ENCODE measurements around the gene IMPA2.

Gene IMPA2

DNA sequence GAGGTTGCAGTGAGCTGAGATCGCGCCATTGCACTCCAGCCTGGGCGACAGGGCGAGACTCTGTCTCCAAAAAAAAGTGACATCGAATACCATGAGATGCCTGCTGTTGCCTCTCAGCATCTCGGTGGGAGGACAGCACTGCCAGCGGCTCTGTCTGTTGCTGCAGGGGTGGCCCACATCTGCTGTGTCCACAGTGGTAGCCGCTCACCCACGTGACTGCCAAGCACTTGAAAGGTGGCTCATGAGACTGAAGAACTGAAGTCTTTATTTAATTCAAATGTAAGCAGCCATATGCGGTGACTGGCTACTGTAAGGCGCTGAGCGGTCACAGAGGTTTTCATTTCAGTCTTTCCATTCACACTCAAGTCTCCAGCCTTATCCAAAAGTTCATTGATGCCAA is 25.8 kb downstream of the IMPA2 start:
- Histone ChIP-seq H3K4me3 (ENCODE audit: severe bottlenecking) (no peak overlapping the region), H3K27ac (ENCODE audit: poor library complexity, severe bottlenecking) (no peak overlapping the region), H3K27me3 (ENCODE audit: insufficient read depth, poor library complexity, severe bottlenecking) (no peaks in the 10 kb centered on the region), H3K4me1 (ENCODE audit: insufficient read depth, poor library complexity, severe bottlenecking) (peaks cover 12% of the 10 kb centered on the region), H3K9me3 (ENCODE audit: severe bottlenecking) (no peaks in the 10 kb centered on the region), H3K36me3 (ENCODE audit: low read depth) (no peaks in the 10 kb centered on the region)
- ATAC-seq (ENCODE audit: low read depth) (no peak), DNase-seq (ENCODE audit: low spot score) (no peak)
- TF ChIP-seq, protein P1, sequence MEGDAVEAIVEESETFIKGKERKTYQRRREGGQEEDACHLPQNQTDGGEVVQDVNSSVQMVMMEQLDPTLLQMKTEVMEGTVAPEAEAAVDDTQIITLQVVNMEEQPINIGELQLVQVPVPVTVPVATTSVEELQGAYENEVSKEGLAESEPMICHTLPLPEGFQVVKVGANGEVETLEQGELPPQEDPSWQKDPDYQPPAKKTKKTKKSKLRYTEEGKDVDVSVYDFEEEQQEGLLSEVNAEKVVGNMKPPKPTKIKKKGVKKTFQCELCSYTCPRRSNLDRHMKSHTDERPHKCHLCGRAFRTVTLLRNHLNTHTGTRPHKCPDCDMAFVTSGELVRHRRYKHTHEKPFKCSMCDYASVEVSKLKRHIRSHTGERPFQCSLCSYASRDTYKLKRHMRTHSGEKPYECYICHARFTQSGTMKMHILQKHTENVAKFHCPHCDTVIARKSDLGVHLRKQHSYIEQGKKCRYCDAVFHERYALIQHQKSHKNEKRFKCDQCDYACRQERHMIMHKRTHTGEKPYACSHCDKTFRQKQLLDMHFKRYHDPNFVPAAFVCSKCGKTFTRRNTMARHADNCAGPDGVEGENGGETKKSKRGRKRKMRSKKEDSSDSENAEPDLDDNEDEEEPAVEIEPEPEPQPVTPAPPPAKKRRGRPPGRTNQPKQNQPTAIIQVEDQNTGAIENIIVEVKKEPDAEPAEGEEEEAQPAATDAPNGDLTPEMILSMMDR (IDR thresholded peaks at IDR 0.05; ENCODE audit: poor library complexity, severe bottlenecking): no peak

DNA sequence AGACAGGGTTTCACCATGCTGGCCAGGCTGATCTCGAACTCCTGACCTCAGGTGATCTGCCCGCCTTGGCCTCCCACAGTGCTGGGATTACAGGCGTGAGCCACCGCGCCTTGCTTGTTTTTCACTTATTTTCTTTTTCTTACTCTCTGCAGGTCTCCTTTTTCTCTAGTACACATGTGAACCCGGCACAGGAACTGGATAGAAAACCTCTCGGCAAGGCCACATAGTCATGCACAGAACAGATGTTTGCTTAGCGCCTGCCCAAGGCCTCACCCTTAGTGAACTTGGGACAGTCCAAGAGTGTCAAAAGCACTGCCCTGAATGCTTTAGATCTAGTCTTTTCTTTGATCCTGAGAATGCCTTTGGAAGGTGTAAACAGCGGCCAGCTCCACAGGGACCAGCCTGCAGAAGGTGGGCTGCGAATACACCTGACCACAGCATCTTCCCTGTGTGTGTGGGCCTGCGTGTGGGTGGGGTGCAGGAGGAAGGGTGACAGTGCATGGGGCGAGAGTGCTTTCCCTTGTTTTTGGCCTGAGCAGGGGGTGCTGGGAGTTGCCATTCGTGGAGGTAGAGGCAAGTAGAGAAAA is 27.0 kb downstream of the IMPA2 start:
- Histone ChIP-seq H3K36me3 (ENCODE audit: low read depth) (no peaks in the 10 kb centered on the region), H3K4me3 (ENCODE audit: severe bottlenecking) (no peak overlapping the region), H3K27me3 (ENCODE audit: insufficient read depth, poor library complexity, severe bottlenecking) (no peaks in the 10 kb centered on the region), H3K9me3 (ENCODE audit: severe bottlenecking) (no peaks in the 10 kb centered on the region), H3K4me1 (ENCODE audit: insufficient read depth, poor library complexity, severe bottlenecking) (peaks cover 12% of the 10 kb centered on the region), H3K27ac (ENCODE audit: poor library complexity, severe bottlenecking) (no peak overlapping the region)
- TF ChIP-seq, protein P1 (IDR thresholded peaks at IDR 0.05; ENCODE audit: poor library complexity, severe bottlenecking): no peak
- DNase-seq (ENCODE audit: low spot score) (no peak), ATAC-seq (ENCODE audit: low read depth) (no peak)

DNA sequence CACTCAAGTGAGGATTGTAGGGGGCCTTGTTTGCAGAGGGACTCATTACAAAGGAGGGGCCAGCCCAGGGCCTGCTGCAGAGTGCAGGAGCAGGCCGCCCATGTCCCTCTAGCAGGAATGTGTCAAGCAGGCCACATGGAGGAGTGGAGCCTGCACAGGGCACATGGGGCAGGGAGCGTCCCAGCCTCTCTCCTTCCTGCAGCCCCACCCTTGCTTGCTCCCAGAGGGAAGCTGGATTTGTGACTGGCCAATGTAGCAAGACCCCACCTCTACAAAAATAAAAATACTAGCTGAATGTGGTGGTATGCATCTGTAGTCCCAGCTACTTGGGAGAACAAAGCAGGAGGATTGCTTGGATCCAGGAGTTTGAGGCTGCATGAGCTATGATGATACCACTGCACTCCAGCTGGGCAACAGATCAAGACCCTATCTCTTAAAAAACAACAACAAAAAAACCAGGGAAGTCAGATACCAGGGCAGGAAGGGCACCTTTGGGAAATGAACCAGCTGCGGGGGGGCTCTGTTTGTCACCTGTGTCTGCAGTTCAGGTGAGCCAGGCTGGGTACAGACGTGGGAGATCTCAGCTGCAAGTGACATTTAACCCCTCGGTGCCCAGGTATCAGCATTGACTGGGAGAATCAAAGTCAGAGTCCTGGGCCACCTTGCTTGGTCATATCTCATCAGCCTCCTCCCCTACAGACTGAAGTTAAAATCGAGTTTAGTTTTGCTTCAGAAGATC is 27.7 kb downstream of the IMPA2 start:
- H3K36me3 ChIP-seq (ENCODE audit: low read depth): no peaks in the 10 kb centered on the region

DNA sequence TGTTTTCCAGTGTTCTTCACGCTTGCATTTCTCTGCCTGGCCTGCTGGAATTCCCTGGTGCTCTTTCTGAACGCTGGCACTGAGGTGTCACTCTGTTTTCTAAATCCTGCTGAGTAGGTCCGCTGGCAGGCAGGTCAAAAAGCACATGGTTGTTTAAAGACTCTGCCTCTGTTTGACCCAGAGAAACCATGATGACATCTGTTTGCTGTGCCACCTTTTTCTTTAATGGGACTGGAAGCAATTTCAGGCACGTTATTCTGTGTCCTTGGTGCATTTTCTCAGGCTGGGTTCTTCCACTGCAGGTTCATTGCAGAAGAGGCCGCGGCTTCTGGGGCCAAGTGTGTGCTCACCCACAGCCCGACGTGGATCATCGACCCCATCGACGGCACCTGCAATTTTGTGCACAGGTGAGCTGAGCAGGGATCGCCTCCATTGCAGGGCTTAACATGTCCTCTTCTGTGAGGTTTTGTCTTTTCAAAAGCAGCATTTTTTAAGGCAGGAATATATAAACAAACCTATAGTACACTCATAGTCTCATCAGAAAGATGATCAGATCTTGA is 28.4 kb downstream of the IMPA2 start:
- Histone ChIP-seq H3K36me3 (ENCODE audit: low read depth) (no peaks in the 10 kb centered on the region), H3K4me1 (ENCODE audit: insufficient read depth, poor library complexity, severe bottlenecking) (peaks cover 12% of the 10 kb centered on the region), H3K27ac (ENCODE audit: poor library complexity, severe bottlenecking) (no peak overlapping the region), H3K9me3 (ENCODE audit: severe bottlenecking) (no peaks in the 10 kb centered on the region), H3K4me3 (ENCODE audit: severe bottlenecking) (no peak overlapping the region), H3K27me3 (ENCODE audit: insufficient read depth, poor library complexity, severe bottlenecking) (no peaks in the 10 kb centered on the region)
- no peak for DNase-seq (ENCODE audit: low spot score)
- TF ChIP-seq, protein P1 (IDR thresholded peaks at IDR 0.05; ENCODE audit: poor library complexity, severe bottlenecking): no peak
- ATAC-seq (ENCODE audit: low read depth): no peak

More for the DNA sequence above, 27.7 kb downstream of the IMPA2 start:
- Histone ChIP-seq H3K4me1 (ENCODE audit: insufficient read depth, poor library complexity, severe bottlenecking) (peaks cover 12% of the 10 kb centered on the region), H3K4me3 (ENCODE audit: severe bottlenecking) (no peak overlapping the region), H3K9me3 (ENCODE audit: severe bottlenecking) (no peaks in the 10 kb centered on the region), H3K27me3 (ENCODE audit: insufficient read depth, poor library complexity, severe bottlenecking) (no peaks in the 10 kb centered on the region), H3K27ac (ENCODE audit: poor library complexity, severe bottlenecking) (no peak overlapping the region)
- no peak for DNase-seq (ENCODE audit: low spot score)
- no peak for ATAC-seq (ENCODE audit: low read depth)
- TF ChIP-seq, protein P1 (IDR thresholded peaks at IDR 0.05; ENCODE audit: poor library complexity, severe bottlenecking): no peak

All from RWPE2 (cell line).